HG03159 (cell line): ENCODE data around the gene AASDH.

Experiments
- ATAC-seq: cut with Tn5 transposase; IDR thresholded peaks from one replicate; pipeline ENCODE4 v1.9.1; 2021; ENCODE audit warnings: mild to moderate bottlenecking, moderate library complexity; ENCODE audit not compliant: unreplicated experiment

The AASDH gene

GRCh38 chr4:56316011-56316650 is 71.2 kb downstream of the AASDH start:
- no peak for ATAC-seq

GRCh38 chr4:56315543-56315942 is 71.7 kb downstream of the AASDH start:
- ATAC-seq: no peak

- ATAC-seq: no peak
These were observed 72.2 kb downstream of the AASDH start for GRCh38 chr4:56315041-56315440.

GRCh38 chr4:56314207-56314915 is 72.9 kb downstream of the AASDH start:
- no peak for ATAC-seq

GRCh38 chr4:56313132-56313531 is 74.2 kb downstream of the AASDH start:
- ATAC-seq: no peak

- ATAC-seq: no peak
These were observed 75.9 kb downstream of the AASDH start for GRCh38 chr4:56311299-56311975.

GRCh38 chr4:56310401-56311125 is 76.7 kb downstream of the AASDH start:
- ATAC-seq: no peak

- ATAC-seq: no peak
These were observed 78.9 kb downstream of the AASDH start for GRCh38 chr4:56308384-56308783.

GRCh38 chr4:56307423-56307822 is 79.9 kb downstream of the AASDH start:
- no peak for ATAC-seq

- ATAC-seq: no peak
These were observed 81.9 kb downstream of the AASDH start for GRCh38 chr4:56305390-56305789.

GRCh38 chr4:56303921-56304320 is 83.4 kb downstream of the AASDH start:
- no peak for ATAC-seq

GRCh38 chr4:56302760-56303159 is 84.5 kb downstream of the AASDH start:
- ATAC-seq: no peak

- no peak for ATAC-seq
These were observed 85.2 kb downstream of the AASDH start for GRCh38 chr4:56301997-56302496.

GRCh38 chr4:56301181-56301996 is 85.9 kb downstream of the AASDH start:
- peak; percentile 94 for ATAC-seq

- ATAC-seq: no peak
These were observed 89.1 kb downstream of the AASDH start for GRCh38 chr4:56298236-56298635.

GRCh38 chr4:56297776-56298175 is 89.5 kb downstream of the AASDH start:
- ATAC-seq: no peak

- no peak for ATAC-seq
These were observed 90.8 kb downstream of the AASDH start for GRCh38 chr4:56296526-56296925.

- ATAC-seq: no peak
These were observed 94.2 kb downstream of the AASDH start for GRCh38 chr4:56293121-56293520.

- ATAC-seq: no peak
These were observed 97.4 kb downstream of the AASDH start for GRCh38 chr4:56289934-56290333.

- no peak for ATAC-seq
These were observed 98.6 kb downstream of the AASDH start for GRCh38 chr4:56288663-56289062.
